ENCODE results near the gene CHEK2. TPM values are rescaled to one million over a fixed set of nuclear protein-coding genes. Genes with fewer than 3 reads are reported as not detected.

Gene CHEK2
- total and polyA plus RNA-seq, 10 of the 15 experiments (the other 5 are each of a cell fraction or from before 2014, with no cell fraction given), result 15.7 to 59.7 (median 22.7) TPM

DNA sequence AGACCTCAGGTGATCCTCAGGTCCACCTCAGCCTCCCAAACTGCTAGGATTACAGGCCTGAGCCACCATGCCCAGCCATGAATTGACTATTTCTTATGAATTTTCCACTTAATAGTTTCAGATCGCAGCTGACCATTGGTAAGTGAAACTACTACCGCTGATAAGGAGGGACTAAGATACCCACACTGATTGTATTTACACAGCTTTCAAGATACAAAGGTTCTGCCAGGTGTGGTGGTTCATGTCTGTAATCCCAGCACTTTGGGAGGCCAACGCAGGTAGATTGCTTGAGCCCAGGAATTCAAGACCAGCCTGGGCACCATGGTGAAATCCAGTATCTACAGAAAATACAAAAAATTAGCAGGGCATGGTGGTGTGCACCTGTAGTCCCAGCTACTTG, 3.9 kb downstream of the CHEK2 start (continued):
- TF ChIP-seq FOS (IDR thresholded peaks at IDR 0.05; ENCODE audit: borderline replicate concordance, extremely low read depth, insufficient read length), result no peak
- TF ChIP-seq NFXL1 (IDR thresholded peaks at IDR 0.05; ENCODE audit: borderline replicate concordance), result no peak
- no peak for TF ChIP-seq MYC (IDR thresholded peaks at IDR 0.05; ENCODE audit: insufficient read depth, insufficient read length, insufficient replicate concordance, low read length, severe bottlenecking)
- no peak for TF ChIP-seq NR2C1 (IDR thresholded peaks at IDR 0.05)
- TF ChIP-seq TCF3 (IDR thresholded peaks at IDR 0.05; ENCODE audit: borderline replicate concordance, insufficient read depth, low read depth, low read length), result no peak
- TF ChIP-seq MYB (IDR thresholded peaks at IDR 0.05; ENCODE audit: borderline replicate concordance, low read depth, low read length), result no peak
- TF ChIP-seq LARP7 (IDR thresholded peaks at IDR 0.05), result no peak
- TF ChIP-seq POU2F2 (IDR thresholded peaks at IDR 0.05; ENCODE audit: borderline replicate concordance, low read depth, low read length), result no peak
- no peak for TF ChIP-seq EGR1 (IDR thresholded peaks at IDR 0.05; ENCODE audit: borderline replicate concordance in 1 of 2, low read depth in 2 of 2, low read length in 2 of 2)

DNA sequence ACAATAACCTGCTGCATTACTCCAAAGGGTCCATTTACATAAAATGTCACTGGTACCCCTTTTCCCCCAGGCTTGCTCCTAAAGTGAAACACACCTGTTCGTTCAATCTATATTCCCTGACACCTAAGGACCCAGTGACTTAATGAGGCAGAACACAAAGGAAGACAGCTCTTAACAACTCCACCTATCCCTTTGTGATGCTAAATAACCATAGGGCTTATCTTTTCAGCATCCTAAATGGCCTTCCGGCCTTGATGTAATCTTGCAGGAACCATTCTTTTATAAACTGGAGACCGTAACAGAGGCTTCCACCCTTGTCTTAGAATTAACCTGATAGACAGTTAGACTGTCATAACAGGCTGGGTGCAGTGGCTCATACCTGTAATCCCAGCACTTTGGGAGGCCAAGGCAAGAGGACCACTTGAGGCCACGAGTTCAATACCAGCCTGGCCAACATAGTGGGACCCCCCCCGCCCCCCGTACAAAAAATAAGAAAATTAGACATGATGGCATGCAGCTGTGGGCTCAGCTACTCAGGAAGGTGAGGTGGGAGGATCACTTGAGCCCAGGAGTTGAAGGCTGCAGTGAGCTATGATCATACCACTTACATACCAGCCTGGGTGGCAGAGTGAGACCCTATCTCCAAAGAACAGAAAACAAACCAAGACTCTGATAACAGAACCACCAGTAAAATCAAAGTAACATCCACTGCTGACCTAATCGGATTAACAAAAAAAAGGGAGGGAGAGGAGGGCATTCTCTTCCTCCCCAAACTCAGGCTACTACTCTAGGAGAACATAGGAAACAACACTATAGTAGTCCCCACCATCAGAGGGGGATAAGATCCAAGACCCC, 5.1 kb downstream of the CHEK2 start:
- ChIA-PET RAD21 (ENCODE audit: unreplicated experiment) (no interaction called here), CTCF (interaction anchor here (0.6 kb wide), 1 partner anchor 121 kb away, joined by 3 read pairs; no protein-coding TSS in a partner anchor), POLR2A (interaction anchor here (0.6 kb wide), 1 partner anchor 364 kb away, joined by 3 read pairs; no protein-coding TSS in a partner anchor), SMC1A (ENCODE audit: uncharacterized antibody, unreplicated experiment) (interaction anchor here (0.6 kb wide), 2 partner anchors 50 to 385 kb away, joined by 3 to 4 read pairs; no protein-coding TSS in a partner anchor)
- FAIRE-seq (no peak), ATAC-seq (no peak), DNase-seq (ENCODE audit: low read depth, low spot score) (no peak)
- H3K4me3 ChIP-seq, result no peak overlapping the region
- H3K9ac ChIP-seq (ENCODE audit: control insufficient read depth, insufficient read depth, low read length), result no peak overlapping the region
- no peaks in the 10 kb centered on the region for H3K27me3 ChIP-seq (replicated peaks in 1 of 2; ENCODE audit: control insufficient read depth in 2 of 2, insufficient read depth in 2 of 2, low read length in 1 of 2)
- H2AFZ ChIP-seq (ENCODE audit: control insufficient read depth, low read depth, low read length), result no peak overlapping the region
- no TSS peak for BruUV-seq (replicated peaks)
- H3K27ac ChIP-seq (ENCODE audit: control insufficient read depth, insufficient read depth), result no peak overlapping the region
- no peaks in the 10 kb centered on the region for H3K9me3 ChIP-seq (replicated peaks; ENCODE audit: control insufficient read depth, insufficient read depth, low read length)
- in situ Hi-C loops (cut with MboI) (no loop called here), intact Hi-C loops (cut with micrococcal nuclease; ENCODE audit: unreplicated experiment) (no loop called here)
- TF ChIP-seq MYC (IDR thresholded peaks at IDR 0.05; ENCODE audit: insufficient read depth, insufficient read length, insufficient replicate concordance, low read length, severe bottlenecking), result no peak
- no peak for TF ChIP-seq ATF7 (IDR thresholded peaks at IDR 0.05; ENCODE audit: low read depth)
- no peak overlapping the region for H3K4me2 ChIP-seq (ENCODE audit: control insufficient read depth, insufficient read depth)
- H4K20me1 ChIP-seq (ENCODE audit: control insufficient read depth, insufficient read depth), result no peaks in the 10 kb centered on the region
- H3K36me3 ChIP-seq (ENCODE audit: control insufficient read depth in 2 of 2, insufficient read depth in 2 of 2, low read length in 1 of 2), result peaks cover 0 to 3% of the 10 kb centered on the region in 2 experiments; a peak in 1 of 4 replicates
- 83% methylated on average over 7 of the region's 7 CpGs for WGBS (ENCODE audit: insufficient coverage, insufficient replicate concordance, low lambda C conversion rate, missing lambda C conversion rate)
- H3K79me2 ChIP-seq (ENCODE audit: control insufficient read depth, insufficient read depth, low read length), result peaks cover 9% of the 10 kb centered on the region
- no peaks in the 10 kb centered on the region; the same call in 1 of the 2 replicates for H3K4me1 ChIP-seq (ENCODE audit: control insufficient read depth, insufficient read depth, low read length)

Data from GM12878 (cell line).